Suppressor macrophage (primary cell): ENCODE measurements around the gene LRRC3.

Source experiments
- DNase-seq, 4 experiments: peaks; one replicate each; pipeline ENCODE4 v3.0.0-alpha.2; 2020 to 2022

The LRRC3 gene

DNA sequence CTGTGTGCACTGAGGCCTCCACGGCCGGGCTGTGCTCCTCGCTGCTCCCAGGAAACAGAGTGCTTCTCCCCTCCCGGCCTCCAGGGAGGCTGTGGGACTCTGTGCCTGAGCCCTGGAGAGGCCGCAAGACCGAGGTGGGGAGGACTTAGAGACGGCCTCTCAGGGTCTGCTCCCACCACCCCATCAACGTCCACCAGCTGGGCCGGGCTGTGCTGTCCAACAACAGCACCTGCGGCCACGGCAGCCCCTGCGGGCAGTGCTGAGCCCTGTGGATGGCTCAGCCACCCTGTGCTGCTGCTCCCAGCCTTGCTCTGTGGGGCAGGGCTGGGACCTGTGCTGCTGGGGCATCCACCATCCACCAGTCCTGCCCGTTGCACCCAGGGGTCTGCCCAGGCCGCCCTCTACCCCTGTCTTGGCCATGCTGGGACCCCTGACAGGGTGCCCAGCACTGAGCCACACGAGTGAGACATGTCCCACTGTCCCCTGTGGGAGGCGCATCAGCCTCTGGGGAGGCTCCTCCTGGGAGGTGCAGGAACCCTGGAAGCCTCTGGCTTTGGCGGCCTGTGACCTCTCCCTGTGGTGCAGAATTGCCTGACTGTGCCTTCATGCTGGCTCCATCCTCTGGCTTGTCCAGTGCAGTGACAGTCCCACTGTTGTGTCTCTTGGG lies 31.2 kb upstream of the LRRC3 start:
- peak in 1 of 4 experiments; percentile 2 for DNase-seq

GRCh38 chr21:44424608-44425306 lies 30.6 kb upstream of the LRRC3 start:
- peak in 1 of 4 experiments; percentile 1 for DNase-seq

DNA sequence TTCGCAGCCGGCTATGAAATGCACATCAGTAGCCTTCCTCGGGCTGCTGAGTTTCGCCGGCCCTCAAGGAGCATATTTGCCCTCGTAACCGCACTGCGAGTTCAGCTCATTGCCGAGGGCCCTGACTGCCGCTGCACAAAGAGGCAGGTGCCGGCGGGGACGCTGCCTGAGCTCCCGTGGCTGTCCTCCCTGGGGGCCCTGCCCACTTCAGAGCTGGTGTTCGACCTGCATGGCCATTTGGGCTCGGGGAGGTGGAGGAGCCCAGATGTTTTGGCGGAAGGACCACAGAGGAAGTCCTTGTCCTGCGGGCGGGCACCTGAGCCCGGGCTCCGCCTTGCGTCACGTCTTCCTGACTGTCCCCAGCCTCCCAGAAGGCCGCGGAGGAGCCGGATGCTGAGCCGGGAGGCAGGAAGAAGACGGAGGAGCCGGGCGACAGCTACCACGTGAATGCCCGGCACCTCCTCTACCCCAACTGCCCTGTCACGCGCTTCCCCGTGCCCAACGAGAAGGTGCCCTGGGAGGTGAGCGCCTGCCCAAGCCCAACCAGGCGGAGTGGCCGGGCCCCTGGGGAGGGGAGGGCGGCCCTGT lies 29.9 kb upstream of the LRRC3 start:
- peak in 1 of 4 experiments; percentile 17 for DNase-seq

GRCh38 chr21:44425895-44426662 lies 29.2 kb upstream of the LRRC3 start:
- DNase-seq, result peak in 1 of 4 experiments; percentile 1

DNA sequence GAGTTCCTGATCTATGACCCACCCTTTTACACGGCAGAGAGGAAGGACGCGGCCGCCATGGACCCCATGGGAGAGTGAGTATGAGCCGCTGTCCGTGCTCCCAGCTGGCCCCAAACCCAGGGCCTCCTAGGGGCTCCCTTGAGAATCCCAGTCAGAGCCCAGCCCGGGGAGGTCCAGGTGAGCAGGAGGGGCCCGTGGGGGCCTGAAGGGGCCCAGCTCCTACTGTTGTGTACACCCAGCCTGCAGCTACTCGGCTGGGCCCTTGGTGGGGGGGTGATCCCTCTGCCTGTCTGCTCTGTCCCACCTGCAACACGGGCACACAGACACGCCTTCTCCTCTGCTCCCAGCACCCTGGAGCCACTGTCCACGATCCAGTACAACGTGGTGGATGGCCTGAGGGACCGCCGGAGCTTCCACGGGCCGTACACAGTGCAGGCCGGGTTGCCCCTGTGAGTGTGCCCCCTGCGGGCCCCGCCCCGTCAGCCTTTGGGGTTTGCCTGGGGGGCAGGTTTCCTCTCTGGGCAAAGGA lies 28.6 kb upstream of the LRRC3 start:
- DNase-seq, result peak in 1 of 4 experiments; percentile 1

DNA sequence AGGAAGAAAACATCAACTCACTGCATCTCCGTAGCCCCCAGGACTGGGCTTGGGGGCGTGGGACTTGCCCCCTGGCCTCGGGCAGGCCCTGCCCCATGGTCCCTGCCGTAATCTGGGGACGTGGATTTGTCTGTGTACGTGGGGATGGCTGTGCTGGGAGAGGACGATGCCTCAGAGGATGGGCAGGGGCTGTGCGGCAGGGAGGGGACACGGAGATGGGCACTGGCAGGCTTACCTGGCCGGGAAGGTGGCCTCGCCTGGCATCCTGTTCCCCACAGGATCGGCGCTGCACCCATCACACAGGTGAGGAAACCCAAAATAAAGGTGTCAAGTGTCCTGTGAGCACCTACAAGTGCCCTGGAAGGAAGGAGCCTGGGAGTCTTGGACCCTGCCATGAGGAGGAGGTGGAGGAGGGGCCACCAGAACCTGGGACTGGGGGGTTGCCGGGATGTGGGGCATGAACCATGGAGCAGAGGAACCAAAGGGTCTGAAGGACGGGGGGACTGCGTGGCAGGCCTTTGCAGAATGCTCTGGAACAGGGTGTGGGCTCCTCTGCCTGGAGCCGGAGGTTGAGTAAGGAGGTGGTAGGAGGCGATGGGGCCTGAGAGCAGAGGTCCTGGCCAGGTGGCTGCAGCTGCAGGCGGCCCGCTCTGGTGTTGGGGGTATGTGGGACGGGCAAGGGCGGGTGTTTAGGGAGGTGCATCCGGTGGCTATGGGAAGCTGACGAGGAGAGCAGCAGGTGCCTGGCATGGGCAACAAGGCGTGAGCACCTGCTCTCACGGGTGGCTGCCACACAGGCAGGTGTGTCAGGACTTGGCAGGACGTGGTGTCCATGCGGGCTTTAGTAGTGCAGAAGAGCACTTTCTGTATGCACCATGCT lies 27.8 kb upstream of the LRRC3 start:
- DNase-seq, result peak in 1 of 4 experiments; percentile 4

DNA sequence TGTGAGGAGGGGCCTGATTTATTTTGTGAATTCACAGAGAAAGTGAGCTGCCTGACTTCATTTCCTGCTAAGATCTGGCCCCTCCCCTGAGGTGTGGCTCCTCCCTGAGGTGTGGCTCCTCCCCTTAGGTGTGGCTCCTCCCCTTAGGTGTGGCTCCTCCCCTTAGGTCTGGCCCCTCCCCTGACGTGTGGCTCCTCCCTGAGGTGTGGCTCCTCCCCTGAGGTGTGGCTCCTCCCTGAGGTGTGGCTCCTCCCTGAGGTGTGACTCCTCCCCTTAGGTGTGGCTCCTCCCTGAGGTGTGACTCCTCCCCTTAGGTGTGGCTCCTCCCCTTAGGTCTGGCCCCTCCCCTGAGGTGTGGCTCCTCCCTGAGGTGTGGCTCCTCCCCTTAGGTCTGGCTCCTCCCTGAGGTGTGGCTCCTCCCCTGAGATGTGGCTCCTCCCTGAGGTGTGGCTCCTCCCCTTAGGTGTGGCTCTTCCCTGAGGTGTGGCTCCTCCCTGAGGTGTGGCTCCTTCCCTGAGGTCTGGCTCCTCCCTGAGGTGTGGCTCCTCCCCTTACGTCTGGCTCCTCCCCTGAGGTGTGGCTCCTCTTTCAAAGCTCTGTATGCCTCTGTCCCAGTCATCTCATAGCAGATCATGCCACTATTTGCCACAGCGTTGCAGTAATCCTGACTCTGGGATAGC lies 26.9 kb upstream of the LRRC3 start:
- DNase-seq, result peak; percentile 24 to 59 (median 36)

DNA sequence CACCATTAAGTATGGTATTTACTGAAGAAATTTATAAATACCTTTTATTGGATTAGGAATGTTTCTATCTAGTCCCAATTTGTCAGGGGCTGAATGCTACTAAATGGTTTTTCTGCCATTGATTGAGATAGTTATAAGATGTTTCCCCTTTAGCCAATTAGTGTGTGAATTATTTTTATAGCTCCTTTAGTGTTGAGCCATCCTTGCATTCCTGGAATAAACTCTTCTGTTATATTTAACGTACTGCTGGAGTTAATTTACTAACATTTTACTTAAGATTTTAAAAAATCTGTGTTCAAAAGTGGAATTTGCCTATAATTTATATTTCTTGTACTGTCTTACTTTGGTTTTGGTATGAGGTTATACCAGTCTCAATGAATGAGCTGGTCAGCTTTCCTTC lies 25.4 kb upstream of the LRRC3 start:
- no peak for DNase-seq

DNA sequence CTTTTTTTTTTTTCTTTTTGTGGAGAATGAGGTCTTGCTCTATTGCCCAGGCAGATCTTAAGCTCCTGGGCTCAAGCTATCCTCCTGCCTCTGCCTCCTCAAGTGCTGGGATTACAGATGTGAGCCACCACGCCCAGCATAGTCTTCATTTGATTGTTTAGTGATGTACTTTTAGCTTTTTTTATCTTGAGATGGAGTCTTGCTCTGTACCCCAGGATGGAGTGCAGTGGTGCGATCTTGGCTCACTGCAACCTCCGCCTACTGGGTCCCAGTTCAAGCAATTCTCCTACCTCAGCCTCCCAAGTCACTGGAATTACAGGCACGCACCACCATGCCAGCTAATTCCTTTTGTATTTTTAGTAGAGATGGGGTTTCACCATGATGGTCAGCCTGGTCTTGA lies 24.0 kb upstream of the LRRC3 start:
- DNase-seq, result no peak

DNA sequence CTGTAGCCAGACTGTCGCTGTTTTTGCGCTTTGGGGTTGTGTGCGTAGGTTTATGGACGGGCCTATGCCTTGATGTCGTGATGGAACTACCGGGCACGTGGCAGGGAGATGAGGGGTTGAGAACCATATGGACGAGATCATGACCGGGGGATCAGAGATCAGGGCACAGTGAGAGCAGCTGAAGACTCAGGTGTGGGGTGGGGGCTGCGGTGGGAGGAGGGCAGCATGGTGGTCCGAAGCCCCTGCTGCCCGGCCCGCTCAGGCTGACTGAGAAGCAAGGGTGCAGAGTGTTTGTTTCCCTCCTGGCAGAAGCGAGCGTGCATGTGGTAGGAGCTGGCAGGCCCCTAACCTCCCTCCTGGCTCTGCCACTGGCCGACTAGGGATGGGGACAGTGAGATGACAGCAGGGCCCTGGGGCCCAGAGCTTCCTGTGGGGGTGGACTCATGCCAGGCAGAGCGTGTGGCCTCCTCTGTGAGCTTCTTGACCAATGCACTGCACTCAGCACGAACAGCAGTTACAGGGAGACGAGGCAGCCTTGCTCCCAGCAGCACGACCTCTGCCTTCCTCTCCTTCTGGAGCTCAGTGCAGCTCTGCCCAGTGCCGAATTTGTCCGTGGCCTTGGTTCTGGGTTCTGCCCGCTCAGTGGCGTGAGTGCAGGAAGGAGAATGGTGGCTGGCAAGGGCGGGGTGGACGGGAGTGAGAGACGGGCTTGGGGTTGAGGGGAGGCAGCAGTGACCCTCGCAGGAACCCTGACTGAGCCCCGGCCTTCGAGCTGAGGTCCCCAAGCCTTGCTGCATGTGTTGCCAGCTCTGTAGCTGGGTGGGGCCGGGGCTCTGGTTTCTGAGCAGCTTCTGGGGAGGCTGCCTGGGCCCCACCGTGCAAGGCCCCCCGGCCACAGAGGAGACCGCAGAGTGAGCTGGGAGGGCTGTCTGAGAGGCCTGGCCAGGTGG lies 22.2 kb upstream of the LRRC3 start:
- DNase-seq, result peak in 1 of 4 experiments; percentile 0

DNA sequence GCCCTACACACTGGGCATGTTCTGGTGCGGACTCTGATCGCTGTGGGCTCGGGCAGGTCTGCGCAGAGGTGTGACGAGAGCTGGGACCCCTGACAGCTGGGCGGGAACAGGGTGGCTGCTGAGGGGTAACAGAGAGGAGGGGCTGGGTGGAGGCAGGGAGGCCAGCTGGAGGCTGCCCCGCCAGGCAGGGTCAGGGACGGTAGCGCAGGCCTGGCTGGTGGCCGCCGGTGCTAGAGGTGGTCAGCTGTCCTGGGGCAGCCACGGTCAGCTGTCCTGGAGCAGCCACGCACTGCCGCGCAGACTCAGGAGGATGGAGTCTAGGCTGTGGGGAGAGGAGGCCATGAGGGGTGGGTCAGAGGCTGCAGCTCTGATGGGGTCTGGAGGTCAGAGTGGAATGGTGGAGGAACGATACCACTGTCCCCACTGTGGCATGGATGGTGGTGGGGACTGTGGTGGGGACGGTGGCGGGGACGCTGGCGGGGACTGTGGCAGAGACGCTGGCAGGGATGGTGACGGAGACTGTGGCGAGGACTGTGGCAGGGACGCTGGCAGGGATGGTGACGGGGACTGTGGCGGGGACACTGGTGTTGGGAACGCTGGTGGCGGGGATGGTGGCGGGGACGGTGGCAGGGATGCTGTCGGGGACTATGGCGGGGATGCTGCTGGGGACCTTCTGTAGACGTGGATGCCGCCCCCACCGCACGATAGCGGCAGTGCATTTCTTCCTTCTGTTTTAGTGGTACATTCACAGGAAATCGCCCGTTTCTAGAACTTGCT lies 21.3 kb upstream of the LRRC3 start:
- peak in 1 of 4 experiments; percentile 1 for DNase-seq

DNA sequence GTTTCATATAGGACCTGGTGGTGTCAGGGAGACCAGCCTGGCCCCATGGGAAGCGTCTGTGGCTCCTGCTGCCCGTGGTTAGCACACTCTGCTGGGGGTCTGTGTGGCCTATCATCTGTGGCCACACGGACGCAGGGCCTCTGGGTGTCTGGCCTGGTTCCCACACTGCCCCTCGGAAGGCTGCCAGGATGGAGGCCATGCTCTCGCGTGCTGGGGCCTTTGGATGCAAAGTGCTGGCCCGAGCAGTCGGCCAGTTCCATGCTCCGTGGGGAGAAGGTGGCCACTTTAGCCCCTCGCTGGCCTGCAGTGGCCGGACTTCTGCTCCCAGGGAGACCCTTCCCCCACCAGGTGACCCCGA lies 20.8 kb upstream of the LRRC3 start:
- DNase-seq, result peak in 1 of 4 experiments; percentile 1

DNA sequence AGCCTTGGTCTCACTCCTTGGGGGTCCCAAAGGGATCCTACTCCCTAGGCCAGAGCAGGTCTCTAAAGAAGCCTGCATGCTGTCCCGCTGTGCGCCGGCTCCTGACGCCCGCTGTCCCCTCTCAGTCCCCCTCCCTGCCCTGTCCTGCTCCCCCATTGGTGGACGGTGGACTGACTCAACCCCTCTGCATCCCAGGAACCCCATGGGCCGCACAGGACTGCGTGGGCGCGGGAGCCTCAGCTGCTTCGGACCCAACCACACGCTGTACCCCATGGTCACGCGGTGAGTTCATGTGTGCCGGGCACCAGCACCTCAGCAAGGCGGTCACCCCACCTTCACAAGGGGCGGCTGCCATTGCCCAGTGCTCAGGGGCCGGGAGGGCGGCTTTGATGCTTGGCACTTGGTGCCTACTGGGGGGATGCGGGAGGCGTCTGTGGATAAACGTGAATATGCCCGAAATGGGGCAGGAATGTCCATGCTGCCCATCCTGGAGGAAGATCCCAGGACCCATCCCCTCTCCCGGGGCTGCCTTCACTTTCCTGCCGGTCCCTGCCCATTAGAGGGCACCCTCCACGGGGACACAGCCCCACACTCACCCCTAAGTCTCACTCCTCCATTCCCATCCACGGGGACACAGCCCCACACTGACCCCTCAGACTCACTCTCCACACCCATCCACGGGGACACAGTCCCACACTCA lies 20.2 kb upstream of the LRRC3 start:
- DNase-seq, result peak in 1 of 4 experiments; percentile 1

DNA sequence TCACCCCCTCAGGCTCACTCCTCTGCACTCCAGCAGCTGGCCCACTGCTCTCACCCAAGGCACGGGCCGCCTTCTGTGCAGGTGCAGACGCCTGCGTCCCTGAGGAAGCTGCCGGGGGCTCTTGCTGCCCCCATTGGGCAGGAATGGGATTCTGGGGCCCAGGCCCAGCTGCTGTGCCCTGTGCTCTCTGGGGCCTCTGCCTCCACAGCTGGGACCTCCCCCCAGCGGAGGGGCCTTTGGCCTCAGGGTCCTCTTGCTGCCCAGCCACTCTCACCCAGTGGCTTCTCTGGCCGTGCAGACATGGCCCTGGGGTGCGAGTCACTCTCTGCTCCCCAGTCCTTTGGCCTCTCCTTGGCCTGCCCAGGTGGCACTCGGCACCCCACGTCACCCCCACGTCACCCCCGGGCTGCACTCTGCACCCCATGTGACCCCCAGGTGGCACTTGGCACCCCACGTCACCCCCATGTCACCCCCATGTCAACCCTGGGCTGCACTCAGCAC lies 19.1 kb upstream of the LRRC3 start:
- DNase-seq, result peak in 1 of 4 experiments; percentile 1

GRCh38 chr21:44436958-44437357 lies 18.4 kb upstream of the LRRC3 start:
- no peak for DNase-seq

DNA sequence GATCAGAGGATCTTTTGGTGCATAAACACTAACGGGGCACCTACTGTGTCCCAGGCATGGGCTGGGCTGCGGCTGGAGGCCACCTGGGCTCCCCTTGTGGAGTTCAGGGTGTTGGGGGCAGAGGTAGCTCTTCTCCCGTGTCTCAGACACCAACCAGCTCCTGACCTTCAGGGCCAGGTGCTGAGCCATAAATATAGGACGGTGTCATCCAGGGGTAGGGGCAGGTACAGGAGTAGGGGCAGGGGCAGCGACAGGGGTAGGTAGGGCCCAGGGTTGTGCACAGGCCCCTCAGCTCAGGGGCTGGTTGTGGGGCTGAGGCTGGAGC lies 18.0 kb upstream of the LRRC3 start:
- DNase-seq, result no peak

DNA sequence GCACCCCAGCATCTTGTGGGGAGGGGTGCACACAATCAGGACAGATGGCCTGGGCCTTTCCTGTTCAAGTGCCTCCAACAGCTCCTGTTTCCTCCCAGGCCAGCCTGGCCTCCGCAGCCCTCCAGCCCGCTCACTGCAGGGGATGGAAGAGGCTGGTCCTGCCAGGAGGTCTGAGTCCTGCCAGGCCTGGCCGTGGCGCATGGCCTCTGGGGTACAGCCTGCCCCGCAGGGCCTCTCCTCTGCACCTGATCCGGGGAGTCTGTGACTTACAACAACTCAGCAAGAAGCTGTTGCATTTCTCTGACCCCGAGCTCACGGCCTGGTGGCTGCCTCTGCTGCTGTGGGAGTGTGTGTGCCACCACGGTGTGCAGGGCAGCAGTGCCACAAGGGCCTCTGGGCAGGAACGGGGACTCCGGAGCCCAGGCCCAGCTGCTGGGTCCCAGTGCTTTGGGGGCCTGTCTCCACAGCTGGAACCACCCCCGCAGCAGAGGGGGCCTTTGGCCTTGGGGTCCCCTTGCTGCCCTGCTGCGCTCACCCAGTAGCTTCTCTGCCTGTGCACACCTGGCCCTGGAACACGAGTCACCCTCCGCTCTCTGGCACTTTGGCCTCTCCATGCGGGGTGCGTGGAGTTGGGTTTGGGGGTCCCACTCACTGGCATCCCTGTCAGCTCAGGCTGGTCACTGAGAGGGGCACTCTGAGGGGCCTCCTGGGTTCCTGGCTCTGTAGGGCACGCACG lies 17.4 kb upstream of the LRRC3 start:
- DNase-seq, result no peak
